OCI-M2 (cell line): ENCODE measurements around the gene ABCB11.
"Not testable (repeated sequence)": the region's sequence is repeated elsewhere in the genome, so short reads cannot be mapped to it uniquely, and the experiment has no call there.

Experiments used
- DNase-seq: peaks from one replicate; lab custom pipeline; 2025; ENCODE audit not compliant: unreplicated experiment; lab: John Stamatoyannopoulos, UW

ABCB11 gene

DNA sequence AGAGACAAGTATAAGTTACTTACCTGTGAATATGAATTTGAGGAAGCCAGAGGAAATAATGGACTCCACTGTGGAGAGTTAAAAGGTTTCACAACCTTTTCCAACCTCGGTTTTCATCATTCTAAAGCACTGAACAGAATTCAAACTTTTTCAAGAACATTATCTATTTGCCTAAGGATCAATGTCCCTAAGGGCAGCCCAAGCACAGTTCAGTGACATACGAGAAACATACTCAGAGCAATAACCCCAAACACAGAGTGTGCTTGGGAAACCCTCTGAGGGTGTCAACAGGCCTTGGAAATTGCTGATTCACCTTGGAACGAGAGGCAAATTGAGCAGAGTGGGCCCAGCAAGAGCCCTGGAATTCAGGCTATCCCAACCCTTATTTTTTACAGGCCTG is at the start of gene ABCB11:
Gene ABCB11 (minus strand): TSS at position 123 of the 400 bp plus-strand sequence. CDS start 13,199 bp downstream, outside the sequence.
- DNase-seq: no peak

DNA sequence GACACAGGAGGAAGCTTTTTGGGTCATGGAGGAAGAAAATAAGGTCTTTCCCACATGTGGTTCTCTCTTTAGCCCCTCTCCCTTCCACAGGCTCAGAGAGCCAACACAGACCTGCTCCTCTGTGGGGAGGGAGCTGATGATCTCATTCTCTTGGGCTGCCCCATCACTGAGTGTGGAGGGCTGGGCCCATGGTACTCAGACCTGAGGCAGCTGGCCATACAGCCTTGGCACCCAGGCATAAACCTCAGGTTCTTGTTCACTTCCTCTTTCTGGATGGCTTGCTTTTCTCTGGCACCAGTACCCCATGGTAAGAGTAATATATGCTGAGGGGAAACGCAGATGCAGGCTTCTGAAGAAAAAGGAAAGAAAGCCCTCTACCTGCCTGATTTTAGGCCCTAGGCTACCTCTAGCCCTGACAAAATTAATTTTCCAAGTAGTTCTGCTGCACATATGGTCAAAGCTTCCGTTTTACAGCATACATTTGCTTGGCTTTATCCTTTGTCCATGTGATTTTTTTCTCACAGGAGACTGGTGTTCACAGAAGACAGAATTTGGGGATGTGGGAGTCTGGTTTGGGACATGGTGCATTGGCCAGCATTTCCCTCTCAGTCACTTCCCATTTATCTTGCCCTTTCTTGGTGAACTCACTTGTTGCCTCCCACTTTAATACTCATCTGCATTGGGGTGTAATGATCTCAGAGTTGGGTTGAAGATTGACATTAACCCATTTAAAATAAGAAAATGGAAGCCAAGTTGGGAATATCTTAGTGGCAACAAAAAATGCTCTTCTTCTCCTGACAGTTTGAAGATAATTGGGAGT is 49.3 kb upstream of the ABCB11 start:
- DNase-seq: no peak

DNA sequence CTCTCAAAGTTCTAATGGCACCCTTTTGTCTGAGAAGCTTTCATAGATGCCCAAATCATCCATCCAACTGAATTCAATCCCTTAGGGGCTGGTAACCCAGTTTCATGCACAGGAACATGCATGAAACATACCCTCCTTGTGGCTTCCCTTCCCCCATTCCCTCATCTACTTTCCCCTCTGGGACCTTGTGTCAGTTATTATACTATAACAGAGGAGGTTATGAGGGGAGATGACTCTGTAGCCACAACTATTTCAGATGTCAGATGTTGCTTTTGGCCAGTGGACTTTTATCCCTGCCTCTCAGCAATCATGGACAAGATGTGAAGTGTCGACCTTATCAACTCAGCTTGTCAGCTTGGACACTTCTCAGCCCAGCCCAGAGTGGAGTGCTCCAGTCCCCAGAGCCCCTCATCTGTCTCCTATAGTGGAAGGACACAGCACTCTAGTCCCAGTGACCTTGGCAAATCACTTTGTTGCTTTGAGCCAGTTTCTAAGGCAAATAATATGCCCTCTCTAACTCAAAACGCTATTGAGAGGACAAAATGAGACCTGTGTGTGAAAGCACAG is 46.6 kb upstream of the ABCB11 start:
- peak; percentile 19 for DNase-seq

DNA sequence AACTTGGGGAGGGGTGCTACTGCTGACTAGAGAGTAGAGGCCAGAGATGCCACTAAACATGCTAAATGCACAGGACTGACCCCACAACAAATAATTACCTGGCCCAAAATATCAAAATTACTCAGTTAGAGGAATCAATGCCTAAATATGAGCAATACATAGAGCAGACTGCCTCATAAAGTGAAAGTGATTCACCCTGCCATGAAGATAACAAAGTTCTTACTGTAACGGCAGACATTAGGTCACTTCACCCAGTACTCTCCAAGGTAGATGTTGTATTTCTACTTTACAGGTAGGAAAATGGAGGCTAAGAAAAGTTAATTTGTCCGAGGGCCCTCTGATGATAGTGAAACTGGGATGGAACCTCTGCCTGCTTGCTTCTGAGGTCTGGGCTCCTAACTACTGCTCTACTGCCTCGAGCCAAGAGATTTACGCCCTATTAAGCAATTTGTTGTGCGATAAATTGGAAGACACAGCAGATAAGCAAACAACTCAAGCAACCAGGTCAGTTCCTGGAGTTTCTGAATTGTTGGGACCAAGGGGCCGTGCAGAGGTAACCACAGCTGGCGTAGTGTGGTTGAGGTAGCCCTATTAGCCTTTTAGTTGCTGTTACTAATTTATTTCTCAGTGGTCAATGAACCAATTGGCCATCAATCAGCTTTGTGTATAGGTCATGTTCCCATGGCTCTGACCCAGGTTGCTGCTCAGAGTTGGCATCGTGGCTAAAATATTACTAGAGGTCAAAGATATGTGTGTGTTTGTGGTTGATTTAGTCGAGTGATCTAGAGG is 43.0 kb upstream of the ABCB11 start:
- DNase-seq: no peak

DNA sequence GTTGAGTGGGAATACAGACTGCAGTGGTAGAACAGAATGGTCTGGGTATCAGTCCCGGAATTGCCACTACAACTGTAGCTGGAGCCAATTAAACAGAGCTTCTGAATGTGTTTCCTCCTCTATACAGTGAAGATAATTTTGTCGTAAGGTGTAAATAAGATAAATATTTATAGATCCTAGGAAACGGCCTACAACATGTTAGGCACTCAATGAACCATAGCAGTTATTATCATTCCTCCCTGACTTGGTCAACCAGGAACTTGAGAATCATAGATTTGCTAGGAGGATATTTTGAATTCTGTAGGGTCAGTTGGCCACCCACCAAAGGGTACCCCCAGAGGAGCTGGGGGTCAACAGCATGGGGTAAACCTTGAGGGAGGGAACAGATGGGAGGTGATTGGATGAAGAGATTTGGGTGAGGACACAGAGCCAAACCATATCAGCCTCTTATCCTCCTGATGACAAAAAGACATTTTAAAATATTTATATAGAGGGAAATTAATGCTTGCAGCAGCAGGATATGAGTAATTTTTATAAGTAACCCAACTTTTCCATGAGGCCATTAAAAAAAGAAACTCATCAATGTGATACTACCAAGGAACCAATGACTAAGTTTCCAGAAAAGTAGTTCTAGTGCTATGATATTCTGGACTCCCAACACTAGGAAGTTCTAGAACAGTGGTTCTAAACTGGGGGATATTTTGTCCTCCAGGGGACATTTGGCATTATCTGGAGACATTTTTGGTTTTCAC is 42.3 kb upstream of the ABCB11 start:
- DNase-seq: no peak

DNA sequence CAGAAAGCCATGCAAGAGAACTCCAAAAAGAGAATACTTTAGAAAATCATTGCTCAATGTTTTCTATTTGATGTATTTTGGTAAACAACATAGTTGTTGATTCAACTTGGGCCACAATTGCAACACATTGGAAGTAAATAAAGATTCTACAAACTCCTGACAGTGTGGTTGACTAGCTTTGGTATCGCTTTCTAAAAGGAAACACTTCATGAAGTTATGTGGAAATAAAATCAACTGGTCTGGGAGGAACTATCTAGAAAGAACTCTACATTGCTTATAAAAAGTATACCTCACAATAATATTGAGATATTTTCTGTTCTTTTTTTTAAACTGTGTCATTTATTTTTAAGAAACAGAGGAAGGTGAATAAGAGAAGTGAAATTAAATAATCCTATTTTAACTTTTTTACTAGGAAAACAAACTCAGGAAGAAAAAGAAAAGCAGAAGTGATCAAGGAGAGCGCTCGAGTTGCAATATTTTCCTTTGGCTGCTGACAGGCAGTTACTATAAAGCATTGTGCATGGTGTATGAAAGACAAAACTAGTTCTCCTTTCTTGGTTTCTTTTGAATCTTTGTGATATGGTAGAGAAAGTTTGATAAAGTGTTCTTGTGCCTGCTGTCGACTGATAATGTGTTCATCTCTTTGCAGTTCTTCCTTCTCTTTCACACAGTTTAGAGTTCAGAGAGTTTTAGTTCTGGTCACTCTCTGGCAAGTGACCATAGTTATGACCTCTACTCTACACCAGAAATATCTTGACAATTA is 41.2 kb upstream of the ABCB11 start:
- peak; percentile 80 for DNase-seq

DNA sequence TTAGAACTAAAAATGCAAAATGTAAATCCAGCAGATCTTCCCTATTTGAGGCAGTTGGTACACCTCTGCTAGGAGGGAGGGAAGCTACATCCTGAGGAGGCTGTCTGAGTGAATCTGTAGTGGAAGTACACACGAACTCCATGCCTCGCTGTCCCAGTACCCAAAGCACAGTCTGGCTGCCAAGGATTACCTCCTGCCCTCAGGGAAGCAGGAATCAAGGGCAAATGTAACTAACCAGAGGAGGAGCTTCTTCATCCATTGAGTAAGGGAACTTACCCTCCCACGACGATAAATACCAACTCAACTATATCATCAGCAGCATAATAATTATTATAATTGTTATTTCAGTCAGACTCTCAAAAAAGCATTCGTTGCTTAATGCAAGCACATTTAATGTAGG is 40.3 kb upstream of the ABCB11 start:
- DNase-seq: no peak

DNA sequence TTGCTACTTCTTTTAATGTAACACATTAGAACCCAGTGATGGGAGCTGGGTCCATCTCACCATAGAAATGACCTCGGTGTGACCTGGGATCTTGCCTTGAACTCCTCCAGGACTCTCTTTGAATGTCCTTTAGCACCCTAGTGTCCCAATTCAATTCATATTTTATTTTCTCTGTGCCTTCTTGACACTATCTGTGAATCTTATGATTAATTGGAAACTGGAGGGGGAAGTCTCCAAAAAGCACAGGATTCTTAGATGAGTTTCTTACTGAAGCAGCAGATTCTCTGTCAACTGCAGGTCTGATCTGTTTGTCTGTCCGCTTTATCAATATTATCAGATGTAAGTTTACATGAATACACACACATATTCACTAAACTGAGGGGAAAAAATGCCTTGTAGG is 38.7 kb upstream of the ABCB11 start:
- DNase-seq: no peak

DNA sequence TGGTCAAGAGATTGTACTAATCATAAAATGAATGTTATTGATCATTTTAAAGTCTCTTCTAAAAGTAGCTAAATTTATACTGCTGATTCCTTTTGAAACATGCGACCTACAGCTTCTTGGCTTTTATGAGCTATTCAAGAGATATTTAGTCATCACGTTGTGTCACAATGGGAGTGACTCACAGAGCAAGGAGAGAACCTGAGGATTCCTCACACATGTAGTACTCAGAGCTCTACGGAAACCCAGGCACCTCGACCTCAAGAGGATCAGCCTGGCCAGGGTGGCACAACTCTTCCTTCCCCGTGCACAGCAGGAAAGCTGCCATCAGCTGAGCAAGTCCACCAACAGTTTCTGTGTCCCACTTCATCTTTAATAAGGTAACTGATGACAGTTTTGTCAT is 38.2 kb upstream of the ABCB11 start, which contains the start of gene DHRS9:
Gene DHRS9 (plus strand): TSS at position 223 of the 400 bp plus-strand sequence. CDS start 12,019 bp downstream, outside the sequence.
- no peak for DNase-seq

DNA sequence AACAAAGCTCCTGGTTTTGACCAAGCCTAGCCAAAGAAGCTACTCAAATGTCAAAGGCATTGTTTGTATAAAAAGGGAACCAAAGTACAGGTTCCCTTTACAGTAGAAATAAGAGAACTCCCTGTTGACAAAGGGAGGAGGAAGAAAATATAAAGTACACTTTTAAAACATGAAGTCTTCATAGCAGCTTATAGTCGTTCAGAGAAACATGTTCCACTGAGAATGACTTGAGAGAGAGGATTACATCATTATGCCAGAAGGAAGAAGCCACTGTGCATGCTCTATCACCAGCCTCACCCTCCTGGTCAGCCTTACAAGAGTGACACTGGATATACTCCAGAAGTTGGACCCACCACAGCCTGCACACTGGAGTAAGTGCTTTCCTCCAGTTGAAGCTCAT is 35.8 kb upstream of the ABCB11 start:
- no peak for DNase-seq

DNA sequence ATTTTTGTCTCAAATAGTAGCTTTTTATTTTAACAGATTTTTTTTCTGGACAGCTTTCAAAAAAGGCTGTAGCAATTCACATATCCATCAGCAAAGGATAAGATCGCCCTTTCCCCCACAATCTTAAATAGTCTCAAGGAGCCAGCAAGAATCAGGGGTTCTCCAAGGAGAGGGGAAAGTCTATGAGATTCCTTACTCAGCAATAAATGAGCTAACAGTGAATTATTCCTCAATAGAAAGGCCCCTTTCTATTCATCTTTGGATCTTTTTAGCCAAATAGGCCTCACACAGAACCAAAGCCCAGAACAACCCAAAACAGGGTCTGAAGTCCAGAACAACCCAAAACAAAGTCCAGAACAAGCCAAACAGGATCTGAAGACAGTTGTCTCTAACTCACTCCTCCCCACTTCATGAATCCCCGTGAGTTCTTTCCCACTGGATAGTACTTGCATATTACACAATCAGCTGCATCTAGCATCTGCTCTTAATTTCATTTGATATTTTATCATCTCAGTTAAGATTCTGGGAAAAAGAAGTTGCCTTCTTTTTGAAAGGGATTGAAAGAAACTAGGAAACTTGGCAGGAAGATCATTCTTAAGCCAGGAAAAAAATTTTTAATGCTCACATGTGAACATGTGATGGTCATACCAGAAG is 34.9 kb upstream of the ABCB11 start:
- DNase-seq: no peak

DNA sequence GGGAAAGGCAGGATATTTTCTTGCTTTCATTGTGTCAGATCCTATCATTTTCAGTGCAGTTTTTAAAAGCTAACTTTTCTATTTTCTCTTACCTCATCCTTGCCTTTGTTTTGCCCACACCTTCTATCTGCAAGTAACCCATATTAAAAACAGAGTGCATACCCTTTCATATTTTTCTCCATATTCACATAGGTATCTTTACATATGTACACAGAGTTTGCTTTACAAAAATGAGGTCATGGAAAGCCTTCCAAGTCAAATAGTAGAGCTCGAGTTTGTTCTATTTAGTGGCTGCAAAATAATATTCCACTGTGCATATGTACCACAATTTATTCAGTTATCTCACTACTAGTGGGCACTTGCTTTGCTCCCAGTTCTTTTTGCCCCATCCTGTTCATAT is 34.3 kb upstream of the ABCB11 start:
- DNase-seq: no peak

DNA sequence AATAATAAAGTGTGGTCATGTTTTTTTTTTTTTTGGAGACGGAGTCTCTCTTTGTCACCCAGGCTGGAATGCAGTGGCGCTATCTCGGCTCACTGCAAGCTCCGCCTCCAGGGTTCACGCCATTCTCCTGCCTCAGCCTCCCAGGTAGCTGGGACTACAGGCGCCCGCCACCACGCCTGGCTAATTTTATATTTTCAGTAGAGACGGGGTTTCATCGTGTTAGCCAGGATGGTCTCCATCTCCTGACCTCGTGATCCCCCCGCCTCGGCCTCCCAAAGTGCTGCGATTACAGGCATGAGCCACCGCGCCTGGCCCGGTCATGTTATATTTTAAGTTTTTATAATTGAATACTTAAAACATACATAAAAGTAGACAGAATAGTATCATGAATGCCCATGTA is 33.1 kb upstream of the ABCB11 start:
- not testable (repeated sequence) for DNase-seq

DNA sequence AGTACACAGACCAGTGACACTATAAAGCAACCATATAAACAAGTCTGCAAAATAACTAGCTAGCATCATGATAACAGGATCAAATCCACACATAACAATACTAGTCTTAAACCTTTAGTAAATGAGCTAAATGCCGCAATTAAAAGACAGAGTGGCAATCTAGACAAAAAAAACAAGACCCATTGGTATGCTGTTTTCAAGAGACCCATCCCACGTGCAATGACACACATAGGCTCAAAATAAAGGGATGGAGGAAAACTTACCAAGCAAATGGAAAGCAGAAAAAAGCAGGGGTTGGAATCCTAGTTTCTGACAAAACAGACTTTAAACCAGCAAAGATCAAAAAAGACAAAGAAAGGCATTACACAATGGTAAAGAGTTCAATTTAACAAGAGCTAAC is 23.5 kb upstream of the ABCB11 start:
- not testable (repeated sequence) for DNase-seq

DNA sequence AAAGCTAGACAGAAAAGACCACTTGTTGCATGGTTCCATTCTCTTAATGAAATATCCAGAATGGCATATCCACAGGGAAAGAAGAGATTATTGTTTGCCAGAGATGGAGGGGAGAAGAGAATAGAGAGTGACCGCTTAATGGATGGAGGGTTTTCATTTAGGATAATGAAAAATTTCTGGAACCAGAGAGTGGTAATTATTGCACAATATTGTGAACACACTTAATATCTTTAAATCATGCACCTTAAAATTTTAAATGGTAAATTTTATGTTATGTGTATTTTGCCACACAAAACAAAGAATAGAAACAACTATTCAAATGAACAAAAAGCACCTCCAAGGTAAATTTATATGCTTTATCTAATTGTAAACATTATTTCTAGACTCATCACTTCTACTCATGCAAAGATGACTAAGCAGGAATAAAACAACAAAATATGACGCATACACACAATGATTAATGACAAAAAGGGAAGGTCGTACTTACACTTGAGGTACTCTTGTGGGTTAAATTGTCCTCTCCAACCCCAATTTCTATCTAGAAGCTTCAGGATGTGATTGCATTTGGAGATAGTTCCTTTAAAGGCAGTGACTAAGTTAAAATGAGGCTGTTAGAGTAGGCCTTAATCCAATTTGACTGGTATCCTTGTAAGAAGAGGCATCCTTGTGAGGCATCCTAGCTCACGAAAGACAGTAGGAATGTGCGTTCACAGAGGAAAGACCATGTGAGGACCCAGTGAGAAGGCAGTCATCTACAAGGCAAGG is 19.5 kb upstream of the ABCB11 start:
- no peak for DNase-seq

DNA sequence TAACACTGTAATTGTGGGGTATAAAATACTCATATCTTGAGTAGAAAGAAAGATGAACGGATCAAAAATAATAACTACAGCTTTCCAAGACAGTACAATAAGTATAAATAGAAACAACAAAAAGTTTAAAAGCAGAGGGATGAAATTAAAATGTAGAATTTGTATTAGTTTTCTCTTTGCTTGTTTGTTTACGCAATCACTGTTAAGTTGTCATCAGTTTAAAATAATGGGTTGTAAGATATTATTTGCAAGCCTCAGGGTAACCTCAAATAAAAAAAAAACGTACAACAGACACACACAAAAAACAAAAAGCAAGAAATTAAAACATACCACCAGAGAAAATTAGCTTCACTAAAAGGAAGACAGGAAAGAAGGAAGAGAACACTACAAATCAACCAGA is 18.0 kb upstream of the ABCB11 start:
- DNase-seq: no peak

DNA sequence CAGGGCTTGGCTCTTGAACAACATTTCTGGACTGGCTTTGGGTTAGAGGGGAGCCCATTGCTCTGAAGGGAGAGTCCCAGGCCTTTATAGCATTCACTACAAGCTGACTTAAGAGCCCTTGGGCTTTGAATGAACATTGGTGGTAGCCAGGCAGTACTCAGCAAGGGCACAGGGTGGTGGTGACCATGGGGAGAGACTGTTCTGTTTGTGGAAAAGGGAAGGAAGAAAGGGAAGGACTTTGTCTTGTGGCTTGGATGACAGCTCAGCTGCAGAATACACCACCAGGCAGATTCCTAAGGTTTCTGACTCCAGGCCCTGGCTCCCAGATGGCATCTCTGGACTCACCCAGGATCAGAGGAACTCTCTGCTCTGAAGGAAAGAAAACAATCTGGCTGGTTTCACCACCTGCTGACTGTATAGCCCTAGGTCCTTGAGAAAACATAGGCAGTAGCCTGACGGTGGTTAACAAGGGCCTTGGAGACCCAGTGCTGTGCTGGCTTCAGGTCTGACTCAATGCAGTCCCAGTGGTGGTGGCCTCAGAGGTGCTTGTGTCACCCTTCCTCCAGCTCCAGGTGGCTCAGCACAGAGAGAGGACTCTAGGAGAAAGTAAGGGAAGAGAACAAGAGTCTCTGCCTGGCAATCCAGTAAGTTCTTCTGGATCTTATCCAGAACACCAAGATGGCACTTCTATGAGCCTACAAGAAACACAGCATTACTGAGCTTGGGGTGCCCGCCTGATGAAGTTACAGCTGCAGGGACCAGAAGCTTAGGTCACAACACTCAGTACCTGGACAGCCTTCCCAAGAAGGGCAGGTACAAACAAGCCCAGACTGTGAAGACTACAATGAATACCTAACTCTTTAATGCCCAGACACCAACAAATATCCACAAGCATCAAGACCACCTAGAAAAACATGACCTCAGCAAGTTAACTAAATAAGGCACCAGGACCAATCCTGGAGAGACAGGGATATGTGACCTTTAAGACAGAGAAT is 16.4 kb upstream of the ABCB11 start:
- DNase-seq: no peak
